NCI-H146 treated with DMSO at 0.1 percent for 48 hours (cell line): Measurements from ENCODE around the gene CDK15.
"Not testable (repeated sequence)": the region's sequence is repeated elsewhere in the genome, so short reads cannot be mapped to it uniquely, and the experiment has no call there.

ENCODE experiments used
- DNase-seq: peaks from one replicate; lab custom pipeline; 2025; ENCODE audit not compliant: unreplicated experiment; lab: John Stamatoyannopoulos, UW

The CDK15 gene

DNA sequence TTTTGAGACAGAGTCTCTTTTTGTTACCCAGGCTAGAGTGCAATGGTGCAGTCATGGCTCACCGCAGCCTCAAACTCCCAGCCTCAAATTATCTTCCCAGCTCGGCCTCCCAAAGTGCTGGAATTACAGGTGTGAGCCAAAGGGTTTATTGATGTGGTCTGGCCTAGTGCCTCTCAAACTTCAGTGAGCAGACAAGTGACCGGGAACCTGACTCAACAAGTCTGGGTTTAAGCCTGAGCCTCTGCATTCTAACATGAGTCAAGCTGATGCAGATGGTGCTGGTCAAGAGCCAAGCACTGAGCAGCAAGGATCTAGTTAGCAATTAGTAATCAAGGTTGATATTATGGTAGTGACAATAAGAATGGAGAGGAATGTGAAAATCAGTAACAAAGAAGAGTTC lies 21.3 kb downstream of the CDK15 start:
- DNase-seq: no peak

GRCh38 chr2:201828220-201828619 lies 21.9 kb downstream of the CDK15 start:
- no peak for DNase-seq

GRCh38 chr2:201830666-201831065 lies 24.3 kb downstream of the CDK15 start:
- no peak for DNase-seq

GRCh38 chr2:201831469-201831868 lies 25.1 kb downstream of the CDK15 start:
- DNase-seq: no peak

GRCh38 chr2:201833781-201834180 lies 27.4 kb downstream of the CDK15 start:
- no peak for DNase-seq

GRCh38 chr2:201835066-201835465 lies 28.7 kb downstream of the CDK15 start:
- DNase-seq: no peak

DNA sequence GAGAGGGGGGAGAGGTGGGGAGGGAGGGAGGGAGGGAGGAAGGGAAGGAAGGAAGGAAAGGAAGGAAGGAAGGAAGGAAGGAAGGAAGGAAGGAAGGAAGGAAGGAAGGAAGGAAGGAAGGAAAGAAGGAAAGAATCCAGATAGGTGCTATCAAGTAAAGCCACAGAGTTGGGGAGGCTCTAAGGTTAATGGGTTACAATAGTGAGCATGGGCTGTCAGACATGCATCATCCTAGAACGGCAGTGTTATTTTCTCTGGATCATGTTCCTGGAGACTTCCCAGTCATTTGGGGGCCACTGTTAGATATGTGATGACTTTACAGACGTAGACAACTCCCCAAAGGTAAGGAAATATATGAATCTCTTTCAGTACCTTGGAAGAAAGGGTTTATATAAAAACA lies 31.1 kb downstream of the CDK15 start:
- no peak for DNase-seq

DNA sequence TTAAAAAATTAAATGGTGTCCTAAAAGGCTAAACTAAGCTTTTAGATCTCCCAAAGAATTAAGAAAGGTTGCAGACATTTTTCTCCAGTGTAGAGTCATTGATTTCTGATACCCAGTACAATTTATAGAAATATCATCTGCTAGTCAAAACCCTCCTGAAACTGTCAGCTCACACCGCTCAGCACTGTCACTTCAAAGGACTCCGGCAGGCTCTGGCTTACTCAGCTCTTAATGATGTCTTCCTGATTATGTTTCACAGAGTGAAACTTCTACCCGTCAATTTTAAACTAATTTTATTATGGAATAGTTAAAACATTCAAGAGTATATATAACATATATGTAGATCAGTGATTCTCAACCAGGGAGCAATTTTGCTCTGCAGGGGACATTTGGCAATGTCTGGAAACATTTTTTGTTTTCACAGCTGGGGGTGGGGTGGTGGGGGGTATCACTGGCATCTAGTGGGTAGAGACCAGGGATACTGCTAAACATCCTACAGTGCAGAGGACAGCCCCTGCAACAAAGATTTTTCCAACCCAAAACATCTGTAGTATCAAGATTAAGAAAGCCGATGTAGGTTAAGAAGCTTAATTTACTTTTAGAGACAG lies 31.6 kb downstream of the CDK15 start:
- no peak for DNase-seq

GRCh38 chr2:201839727-201840126 lies 33.4 kb downstream of the CDK15 start:
- no peak for DNase-seq

DNA sequence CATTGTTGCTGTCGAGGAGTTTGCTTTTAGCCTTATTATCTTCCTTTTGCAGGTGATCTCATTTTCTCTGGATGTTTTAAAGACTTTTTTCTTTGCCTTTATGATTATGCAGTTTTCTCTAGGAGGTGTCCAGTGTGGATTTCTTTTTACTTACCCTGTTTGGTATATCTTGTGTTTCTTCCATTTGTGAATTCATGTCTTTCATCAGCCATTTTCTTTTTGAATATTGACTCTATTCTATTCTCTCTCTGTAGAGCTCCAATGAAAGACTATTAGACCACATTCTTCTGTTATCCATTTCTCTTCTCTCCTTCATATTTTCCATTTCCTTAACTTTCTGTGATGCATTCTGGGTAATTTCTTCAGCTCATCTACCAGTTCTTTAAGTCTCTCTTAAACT lies 34.4 kb downstream of the CDK15 start:
- DNase-seq: no peak

GRCh38 chr2:201842131-201842860 lies 36.0 kb downstream of the CDK15 start:
- DNase-seq: no peak

- not testable (repeated sequence) for DNase-seq
Measured at GRCh38 chr2:201844922-201845321, 38.6 kb downstream of the CDK15 start.

GRCh38 chr2:201847481-201847880 lies 41.1 kb downstream of the CDK15 start:
- DNase-seq: no peak

DNA sequence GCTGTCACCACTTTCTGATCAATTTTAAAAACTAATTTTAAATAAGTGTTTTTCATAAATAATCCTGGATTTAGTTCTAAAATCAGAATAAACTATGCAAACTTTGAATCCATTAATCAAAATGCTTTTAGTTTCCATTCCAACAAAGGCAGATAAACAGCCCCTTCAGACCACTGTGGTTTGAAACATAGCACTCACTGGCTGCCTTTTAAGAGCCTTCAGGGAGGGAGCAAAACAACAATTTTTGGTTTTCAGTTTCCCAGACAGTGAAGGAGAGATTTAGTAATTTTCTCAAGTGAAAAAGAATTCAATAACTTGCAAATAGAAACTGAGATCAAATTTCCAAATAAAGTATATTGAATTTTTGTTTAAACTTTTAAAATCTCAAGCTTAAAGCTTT lies 46.1 kb downstream of the CDK15 start:
- no peak for DNase-seq

DNA sequence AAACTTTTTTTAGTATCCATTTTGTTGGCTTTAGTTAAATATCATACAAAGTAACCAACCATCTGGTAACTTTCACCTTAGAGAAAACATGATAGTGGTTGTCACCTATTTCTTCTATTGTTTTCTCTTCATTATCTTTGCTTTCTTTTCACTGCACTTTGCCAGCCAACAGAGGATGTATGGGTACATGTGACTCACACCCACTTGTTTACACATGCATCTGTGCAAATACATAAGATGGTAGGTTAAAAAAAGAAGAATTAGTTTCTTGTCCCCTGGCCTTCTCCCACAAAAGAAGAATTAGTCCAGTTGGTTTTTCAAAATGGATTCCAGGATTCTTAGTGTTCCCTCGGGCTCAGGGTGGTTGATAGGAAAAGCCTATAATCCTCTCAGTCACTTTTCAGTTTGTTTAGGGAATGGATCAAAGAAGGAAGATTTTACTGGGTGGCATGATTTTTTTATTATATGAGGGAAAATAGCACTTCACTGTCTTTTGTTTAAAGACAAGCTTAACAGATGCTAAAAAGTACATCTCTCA lies 46.6 kb downstream of the CDK15 start:
- DNase-seq: no peak

- DNase-seq: no peak
Measured at GRCh38 chr2:201854221-201854801, 48.0 kb downstream of the CDK15 start.

DNA sequence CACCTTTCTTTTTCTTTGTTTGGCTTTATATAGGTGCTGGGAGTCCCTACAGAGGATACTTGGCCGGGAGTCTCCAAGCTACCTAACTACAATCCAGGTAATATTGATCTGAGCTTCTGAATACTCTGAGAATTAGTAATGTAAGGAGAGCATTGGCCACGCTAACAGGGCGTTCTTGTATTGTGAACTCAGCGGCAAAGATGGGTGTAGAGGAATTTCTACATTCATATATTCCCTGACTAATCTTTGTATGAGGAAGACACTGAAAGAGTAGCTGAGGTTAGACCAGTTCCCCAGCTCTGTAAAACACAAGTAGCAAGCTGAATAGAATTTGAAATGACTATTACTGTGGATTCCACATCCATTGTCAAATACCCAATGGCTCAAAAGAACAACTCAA lies 48.5 kb downstream of the CDK15 start:
- no peak for DNase-seq

- DNase-seq: no peak
Measured at GRCh38 chr2:201855356-201855755, 49.0 kb downstream of the CDK15 start.

GRCh38 chr2:201857326-201857725 lies 51.0 kb downstream of the CDK15 start:
- DNase-seq: no peak

DNA sequence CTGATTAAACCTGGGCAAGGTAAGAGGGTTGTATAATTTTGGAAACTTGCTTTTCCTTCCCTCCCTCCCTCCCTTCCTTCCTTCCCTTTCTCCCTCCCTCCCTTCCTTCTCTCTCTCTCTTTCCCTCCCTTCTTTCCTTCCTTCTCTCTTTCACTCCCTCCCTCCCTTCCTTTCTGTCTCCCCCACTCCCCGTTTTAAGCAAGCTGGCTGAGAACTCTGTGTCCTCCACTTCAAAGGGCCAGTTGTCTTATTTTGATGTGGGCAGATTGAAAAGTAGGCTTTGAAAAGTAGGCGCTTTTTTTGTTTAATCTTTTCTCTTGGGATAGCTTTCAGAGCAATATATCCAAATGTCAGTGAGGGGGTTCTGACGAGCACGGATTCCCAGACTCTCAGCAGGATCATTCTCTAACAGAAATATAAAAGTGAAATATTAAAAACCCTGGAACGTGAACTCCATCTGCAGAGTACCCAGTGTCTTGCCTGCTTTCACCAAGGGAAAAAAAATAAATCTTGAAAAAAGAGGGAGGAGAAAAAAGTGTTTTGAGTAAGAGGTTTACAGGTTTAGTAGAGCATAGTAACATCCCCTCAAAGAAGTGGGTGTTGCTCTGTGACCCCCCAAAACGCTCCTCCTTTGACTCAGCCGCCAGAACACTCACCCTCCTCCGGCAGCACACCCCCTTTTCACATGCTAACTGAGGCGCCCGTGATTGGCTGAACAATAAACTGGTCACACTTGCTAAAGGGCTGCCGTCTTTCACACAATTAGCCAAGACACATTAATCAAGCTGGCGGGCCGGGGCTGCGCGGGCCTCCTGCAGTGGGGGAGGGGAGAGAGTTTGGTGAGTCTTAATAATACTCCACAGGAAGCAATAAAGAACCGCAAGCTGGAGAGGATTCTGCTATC lies 52.2 kb downstream of the CDK15 start:
- DNase-seq: no peak

GRCh38 chr2:201859949-201860348 lies 53.6 kb downstream of the CDK15 start:
- DNase-seq: no peak
